ENCODE measurements around the gene KLF1. TPM values are rescaled to one million over a fixed set of nuclear protein-coding genes. Genes with fewer than 3 reads are reported as not detected.
A peak's percentile ranks its signal among the peaks of the same experiment; 100 is the strongest.
"Not testable (repeated sequence)": the region's sequence is repeated elsewhere in the genome, so short reads cannot be mapped to it uniquely, and the experiment has no call there.

Gene KLF1
- not detected for total RNA-seq

- no peak for DNase-seq (ENCODE audit: low spot score)
These were observed at the start of gene KLF1 for GRCh38 chr19:12886969-12887747. KLF1 (minus strand) TSS chr19:12887201; CDS start chr19:12887140, 61 bp downstream.

- no peak for DNase-seq (ENCODE audit: low spot score)
These were observed 49.6 kb upstream of the KLF1 start for GRCh38 chr19:12936582-12936981.

DNA sequence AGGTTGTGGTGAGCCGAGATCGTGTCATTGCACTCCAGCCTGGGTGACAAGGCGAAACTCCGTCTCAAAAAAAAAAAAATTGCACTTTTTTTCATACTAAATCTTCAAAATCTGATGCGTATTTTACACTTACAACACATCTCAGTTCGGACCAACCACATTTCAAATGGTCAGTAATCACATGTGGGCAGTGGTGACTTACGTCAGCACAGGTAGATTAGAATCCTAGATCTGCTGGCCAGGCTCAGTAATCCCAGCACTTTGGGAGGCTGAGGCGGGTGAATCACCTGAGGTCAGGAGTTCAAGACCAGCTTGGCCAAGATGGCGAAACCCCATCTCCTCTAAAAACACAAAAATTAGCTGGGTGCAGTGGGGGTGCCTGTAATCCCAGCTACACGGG is 48.1 kb upstream of the KLF1 start:
- DNase-seq (ENCODE audit: low spot score), result no peak

DNA sequence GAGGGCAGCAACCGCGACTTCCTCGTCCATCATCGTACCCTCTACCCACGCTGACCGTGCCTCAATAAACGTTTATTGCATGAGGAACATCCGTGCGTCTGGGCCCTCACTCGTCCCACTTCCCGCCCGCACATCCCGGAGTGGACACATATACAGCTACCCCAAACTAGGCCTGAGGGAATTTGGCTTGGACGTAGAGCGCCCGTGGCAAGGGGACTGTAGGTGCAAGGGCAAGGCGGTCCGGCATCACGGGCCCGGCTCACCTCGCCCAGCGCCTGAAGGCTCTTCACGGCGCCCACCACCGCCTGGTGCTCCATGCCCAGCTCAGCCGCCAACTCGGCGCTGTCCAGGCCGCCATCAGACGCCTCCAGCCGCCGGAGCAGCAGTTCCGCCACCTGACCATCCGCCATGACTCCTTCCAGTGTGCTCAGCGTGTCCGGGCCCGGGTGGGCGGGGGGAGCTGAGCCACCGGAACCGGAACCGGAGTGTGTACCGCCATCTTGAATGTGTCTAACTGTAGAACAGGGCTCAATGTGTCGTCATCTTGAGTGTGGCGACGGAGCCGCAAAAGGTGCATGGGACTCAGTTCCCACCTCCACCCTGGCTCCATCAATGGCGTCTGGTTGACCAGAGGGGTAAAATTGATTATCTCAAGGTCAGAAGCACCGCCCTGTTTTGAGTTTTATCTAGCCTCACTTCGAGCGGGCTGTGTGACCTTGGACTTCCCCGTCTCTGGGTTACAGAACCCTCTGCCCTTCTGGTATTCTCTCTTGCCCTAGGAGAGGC is 46.5 kb upstream of the KLF1 start, which contains the start of gene FARSA:
Gene FARSA (minus strand): TSS at position 425 of the 786 bp plus-strand sequence. CDS start 15 bp downstream, at position 410.
- peak; percentile 94 for DNase-seq (ENCODE audit: low spot score)

- DNase-seq (ENCODE audit: low spot score), result no peak
These were observed 45.6 kb upstream of the KLF1 start for GRCh38 chr19:12932392-12933286.

GRCh38 chr19:12930002-12930645 is 43.1 kb upstream of the KLF1 start:
- DNase-seq (ENCODE audit: low spot score), result no peak

DNA sequence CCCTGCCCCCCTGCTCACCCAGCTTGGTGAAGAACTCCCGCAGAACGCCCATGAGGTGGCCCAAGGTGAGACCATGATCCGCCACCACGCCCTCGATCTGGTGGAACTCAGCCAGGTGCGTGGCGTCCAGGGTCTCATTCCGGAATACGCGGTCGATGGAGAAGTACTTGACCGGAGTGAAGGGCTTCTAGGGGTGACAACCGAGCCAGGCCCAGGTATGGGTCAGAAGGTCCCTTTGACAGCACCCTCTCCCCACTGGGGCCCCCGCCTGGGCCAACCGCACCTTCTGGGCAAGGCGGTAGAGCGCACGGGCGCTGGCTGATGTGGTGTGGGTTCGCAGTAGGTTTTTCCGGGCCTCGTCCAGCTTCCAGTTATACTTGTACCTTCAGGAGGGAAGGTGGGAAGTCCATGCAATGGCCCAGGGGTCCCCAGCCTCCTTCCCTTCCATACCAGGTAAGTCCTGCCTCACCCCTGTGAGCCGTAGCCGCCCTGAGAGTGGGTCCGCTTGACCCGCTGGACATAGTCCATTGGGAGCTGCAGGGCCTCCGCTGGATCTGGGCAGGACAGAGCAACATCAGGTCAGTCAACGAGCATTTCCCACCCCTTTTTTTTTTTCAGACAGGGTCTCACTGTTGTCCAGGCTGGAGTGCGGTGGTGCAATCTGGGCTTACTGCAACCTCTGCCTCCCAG is 37.8 kb upstream of the KLF1 start:
- no peak for DNase-seq (ENCODE audit: low spot score)

DNA sequence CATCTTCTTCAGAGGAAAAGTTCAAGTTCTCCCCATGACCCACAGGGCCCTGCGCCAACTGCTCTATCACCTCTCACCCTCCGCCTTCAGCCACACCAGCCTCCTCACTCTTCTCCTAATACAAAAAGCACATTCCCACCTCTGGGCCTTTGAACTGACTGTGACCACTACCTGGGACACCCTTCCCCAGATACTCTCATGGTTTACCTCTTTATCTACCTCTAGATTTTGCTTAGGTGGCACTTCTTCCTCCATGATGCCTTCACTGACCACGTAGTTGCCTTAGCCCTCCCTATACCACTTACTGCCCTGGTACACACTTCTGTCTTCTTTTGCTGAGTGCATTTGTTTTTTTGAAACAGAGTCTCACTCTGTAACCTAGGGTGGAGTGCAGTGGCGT is 36.0 kb upstream of the KLF1 start:
- no peak for DNase-seq (ENCODE audit: low spot score)

DNA sequence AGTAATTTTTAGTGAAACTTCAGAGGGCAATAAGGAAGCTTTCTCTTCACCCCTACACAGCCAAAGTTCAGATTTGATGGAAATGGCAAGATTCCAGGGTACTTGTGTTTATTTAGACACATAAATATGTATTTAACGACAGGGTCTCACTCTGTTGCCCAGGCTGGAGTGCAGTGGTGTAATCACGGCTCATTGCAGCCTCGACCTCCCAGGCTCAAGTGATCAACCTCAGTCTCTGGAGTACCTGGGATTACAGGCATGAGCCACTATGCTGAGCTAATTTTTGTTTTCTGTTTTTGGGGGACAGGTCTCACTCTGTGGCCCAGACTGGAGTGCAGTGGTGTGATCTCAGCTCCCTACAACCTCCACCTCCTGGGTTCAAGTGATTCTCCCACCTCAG is 34.0 kb upstream of the KLF1 start:
- DNase-seq (ENCODE audit: low spot score), result no peak

DNA sequence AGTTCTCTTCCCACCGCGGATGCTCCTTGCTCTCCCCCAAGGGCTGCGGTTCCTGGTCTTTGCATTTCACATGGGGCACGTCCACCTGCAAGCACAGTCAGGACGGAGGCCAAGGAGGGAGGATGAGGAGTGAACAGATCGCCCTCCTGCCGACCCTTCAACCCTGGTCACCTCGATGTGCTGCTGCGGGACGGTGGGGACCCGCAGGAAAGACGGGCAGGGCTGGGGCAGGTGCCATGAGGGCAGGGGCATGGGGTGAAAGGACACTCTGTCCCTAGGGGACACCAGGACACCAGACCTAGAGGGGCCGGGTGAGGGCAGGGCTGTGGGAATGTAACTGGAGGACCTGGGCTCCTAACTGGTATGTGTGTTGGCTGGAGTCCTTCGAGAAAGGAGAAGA is 31.3 kb upstream of the KLF1 start:
- no peak for DNase-seq (ENCODE audit: low spot score)

DNA sequence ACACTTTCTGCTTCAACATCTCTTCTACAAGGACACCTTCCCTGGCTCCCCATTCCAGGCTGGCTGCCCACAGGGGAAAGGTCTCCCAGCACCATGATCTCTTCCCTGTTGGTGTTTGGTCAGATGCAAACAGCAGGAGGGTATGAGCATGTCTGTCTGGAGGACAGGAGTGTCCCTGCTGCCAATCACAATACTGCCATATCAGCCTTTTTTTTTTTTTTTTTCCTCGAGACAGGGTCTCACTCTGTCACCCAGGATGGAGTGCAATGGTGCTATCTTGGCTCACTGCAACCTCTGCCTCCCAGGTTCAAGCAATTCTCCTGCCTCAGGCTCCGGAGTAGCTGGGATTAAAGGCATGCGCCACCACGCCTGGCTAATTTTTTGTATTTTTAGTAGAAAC is 28.9 kb upstream of the KLF1 start:
- DNase-seq (ENCODE audit: low spot score), result not testable (repeated sequence)

- DNase-seq (ENCODE audit: low spot score), result no peak
These were observed 27.1 kb upstream of the KLF1 start for GRCh38 chr19:12913851-12914690.

DNA sequence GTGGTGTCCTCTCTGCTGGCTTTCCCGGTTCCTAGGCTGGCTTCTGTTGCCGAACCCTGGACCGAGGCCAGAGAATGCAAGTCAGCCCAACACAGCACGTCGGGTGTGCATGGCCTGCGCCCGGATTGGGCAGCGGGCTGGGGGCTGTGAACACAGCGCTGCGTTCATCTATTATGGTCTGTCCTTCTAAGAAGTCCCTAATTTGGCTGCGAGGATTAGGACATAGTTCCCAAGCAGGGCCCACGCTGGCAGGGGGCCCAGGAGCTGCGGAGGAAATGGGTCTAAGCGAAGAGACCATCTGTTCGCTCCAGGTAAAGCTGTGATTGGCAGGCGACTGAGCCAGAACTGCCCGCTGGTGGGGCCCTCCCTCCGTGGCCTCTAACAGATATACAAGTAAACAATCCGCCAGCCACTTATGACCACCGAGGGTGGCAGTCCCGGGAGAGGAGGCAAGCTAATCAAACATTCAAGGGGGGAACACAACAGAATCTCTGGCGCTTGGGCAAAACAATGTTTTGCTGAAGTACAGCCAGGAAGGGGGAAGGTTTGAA is 26.1 kb upstream of the KLF1 start:
- peak; percentile 80 for DNase-seq (ENCODE audit: low spot score)

DNA sequence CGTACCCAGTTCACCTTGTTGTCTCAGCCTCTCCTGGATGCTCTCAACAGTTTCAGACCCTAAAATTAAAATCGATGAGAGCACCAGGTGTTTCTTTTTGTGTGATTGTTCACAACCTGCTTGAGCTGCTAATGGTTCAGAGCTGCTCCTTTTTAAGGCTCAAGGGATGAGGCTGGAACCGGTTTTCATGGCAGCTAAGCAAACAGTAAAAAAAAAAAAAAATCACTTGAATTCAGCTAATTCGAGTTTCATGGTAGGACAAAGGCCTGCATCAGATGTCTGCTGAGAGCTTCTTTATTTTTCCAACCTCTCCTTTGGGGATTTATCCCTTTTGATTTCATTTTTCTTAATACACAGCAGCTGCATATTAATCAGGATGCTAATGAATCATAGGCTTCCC is 25.6 kb upstream of the KLF1 start:
- DNase-seq (ENCODE audit: low spot score), result no peak

GRCh38 chr19:12907166-12907565 is 20.2 kb upstream of the KLF1 start:
- no peak for DNase-seq (ENCODE audit: low spot score)

DNA sequence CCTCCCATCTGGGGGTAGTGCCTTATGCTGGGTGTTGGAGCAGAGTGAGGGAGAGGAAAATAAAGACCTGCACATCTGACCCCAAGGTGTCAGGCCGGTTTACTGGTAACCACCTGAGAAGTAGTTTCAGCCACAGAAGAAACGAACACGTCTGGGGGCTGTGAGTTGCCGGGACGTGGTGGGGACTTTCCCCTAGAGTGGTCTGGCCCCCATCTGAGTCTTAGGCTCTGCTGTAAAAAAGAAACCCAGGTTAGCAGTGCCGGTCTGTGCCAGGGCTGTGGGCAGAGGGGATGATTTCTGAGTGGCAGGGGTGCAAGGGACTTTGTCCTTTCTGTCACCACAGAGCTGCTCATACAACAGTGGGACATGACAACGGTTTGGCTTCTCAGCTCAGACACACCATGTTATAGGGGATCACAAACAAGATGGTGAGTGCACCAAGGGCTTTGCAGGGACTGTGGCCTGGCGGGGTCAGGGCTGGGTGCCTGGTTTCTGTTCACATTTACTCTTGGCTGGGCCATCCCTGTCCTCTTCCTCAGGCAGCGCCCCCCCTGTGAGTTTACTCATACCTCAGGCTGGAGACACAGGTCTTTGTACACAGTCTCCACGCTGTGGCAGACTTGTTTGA is 13.0 kb upstream of the KLF1 start:
- DNase-seq (ENCODE audit: low spot score), result no peak

- no peak for DNase-seq (ENCODE audit: low spot score)
These were observed 9.5 kb upstream of the KLF1 start for GRCh38 chr19:12896460-12896859.

DNA sequence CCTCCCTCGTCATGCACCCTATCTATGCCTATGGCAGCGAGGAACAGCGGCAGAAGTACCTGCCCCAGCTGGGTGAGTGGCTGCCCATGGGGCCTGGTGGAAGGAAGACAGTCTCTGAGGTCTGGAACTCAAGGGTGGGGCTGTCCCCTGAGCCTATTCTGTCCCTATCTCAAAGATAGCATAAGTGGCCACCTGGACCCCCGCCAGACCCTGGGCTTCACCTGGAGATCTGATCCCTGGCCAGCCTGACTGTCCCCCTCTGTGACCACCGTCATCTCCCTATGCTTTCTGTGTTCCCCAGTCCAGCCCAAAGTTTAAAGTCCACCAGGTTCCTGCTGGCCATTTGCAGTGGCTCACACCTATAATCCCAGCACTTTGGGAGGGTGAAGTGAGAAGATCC is 6.6 kb upstream of the KLF1 start:
- DNase-seq (ENCODE audit: low spot score), result no peak

DNA sequence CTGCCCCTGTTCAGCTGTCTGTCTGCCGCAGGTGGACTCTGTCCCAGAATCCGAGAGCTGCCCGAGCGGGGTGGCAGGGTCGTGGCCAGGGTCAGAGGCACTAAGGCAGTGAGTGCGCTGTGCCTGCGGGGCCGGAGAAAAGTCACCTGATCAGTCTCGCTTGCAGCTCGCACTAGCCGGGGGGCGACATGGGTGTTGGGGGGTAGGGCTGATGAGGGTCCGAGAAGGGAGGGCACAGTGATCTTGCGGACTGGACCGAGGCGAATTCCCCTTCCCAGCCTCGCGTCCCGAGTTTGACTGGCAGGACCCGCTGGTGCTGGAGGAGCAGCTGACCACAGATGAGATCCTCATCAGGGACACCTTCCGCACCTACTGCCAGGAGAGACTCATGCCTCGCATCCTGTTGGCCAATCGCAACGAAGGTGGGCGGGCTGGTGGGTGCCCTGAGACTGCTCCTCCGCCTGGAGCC is 4.6 kb upstream of the KLF1 start:
- DNase-seq (ENCODE audit: low spot score), result no peak

All from ureter (tissue), 1 donor.